IMR-90 (cell line): ENCODE results near the gene SUV39H1. TPM values are rescaled to one million over a fixed set of nuclear protein-coding genes. Genes with fewer than 3 reads are reported as not detected.

Source experiments
- ATAC-seq: fragments of 200-7000 bp; cut with Tn5 transposase; 2 replicates; pipeline ENCODE4 v1.9.1; 2020; ENCODE audit warnings: low read depth, mild to moderate bottlenecking, moderate library complexity
- BruUV-seq: library from RNA; stranded (reverse); fragments of 400-500 nt; replicated peaks from 2 replicates; lab custom pipeline; 2021; lab: Mats Ljungman, UMichigan
- CTCF ChIA-PET: fragments of 300-600 bp; formaldehyde crosslinking; extraction: SDS; loops from one replicate; lab custom pipeline; 2021; ENCODE audit warnings: antibody characterized with exemption; lab: Yijun Ruan, JAX
- POLR2A ChIA-PET: fragments of 300-600 bp; sonication (Branson Sonifier 250); formaldehyde crosslinking; loops from one replicate; lab custom pipeline; 2022; ENCODE audit warnings: antibody characterized with exemption; ENCODE audit not compliant: unreplicated experiment; lab: Charles Lee
- DNase-seq: peaks from one replicate; pipeline ENCODE4 v3.0.0; 2013
- H2AFZ ChIP-seq: replicated peaks from 2 replicates; pipeline ENCODE3; 2013; ENCODE audit warnings: low read length, mild to moderate bottlenecking; ENCODE audit not compliant: poor library complexity
- H2AK5ac ChIP-seq: 2 replicates; pipeline ENCODE4 v1.6.1; 2013; ENCODE audit warnings: low read depth, low read length, inconsistent platforms
- H2AK9ac ChIP-seq: replicated peaks from 2 replicates; pipeline ENCODE3; 2013; ENCODE audit warnings: mild to moderate bottlenecking, low read depth, low read length, moderate library complexity; ENCODE audit not compliant: poor library complexity
- H2BK120ac ChIP-seq: 2 replicates; pipeline ENCODE4 v1.6.1; 2013; ENCODE audit warnings: low read depth, low read length, inconsistent platforms
- H2BK15ac ChIP-seq: 3 replicates; pipeline ENCODE4 v1.6.1; 2013; ENCODE audit warnings: low read depth, low read length, inconsistent platforms
- H2BK20ac ChIP-seq: 2 replicates; pipeline ENCODE4 v1.6.1; 2013; ENCODE audit warnings: low read depth, mild to moderate bottlenecking, inconsistent platforms, low read length, moderate library complexity
- H2BK5ac ChIP-seq: 2 replicates; pipeline ENCODE4 v1.6.1; 2013; ENCODE audit warnings: mild to moderate bottlenecking, low read depth, low read length, inconsistent platforms; ENCODE audit not compliant: poor library complexity, severe bottlenecking
- H3K14ac ChIP-seq: replicated peaks from 2 replicates; pipeline ENCODE4 v1.6.1; 2013; ENCODE audit warnings: low read depth, low read length, inconsistent platforms
- H3K18ac ChIP-seq: 2 replicates; pipeline ENCODE4 v1.6.1; 2013; ENCODE audit warnings: low read depth, low read length, control low read depth
- H3K23ac ChIP-seq: 2 replicates; pipeline ENCODE4 v1.6.1; 2013; ENCODE audit warnings: low read depth, low read length, inconsistent platforms
- H3K27ac ChIP-seq: 2 replicates; pipeline ENCODE4 v1.5.1; 2013; ENCODE audit warnings: mild to moderate bottlenecking, control low read depth, low read length; ENCODE audit not compliant: insufficient read depth
- H3K27me3 ChIP-seq: 2 replicates; pipeline ENCODE4 v1.6.1; 2013; ENCODE audit warnings: low read length; ENCODE audit not compliant: control insufficient read depth, insufficient read depth
- H3K36me3 ChIP-seq: 2 replicates; pipeline ENCODE4 v1.6.1; 2013; ENCODE audit warnings: low read length, mixed read lengths; ENCODE audit not compliant: control insufficient read depth, insufficient read depth
- H3K4ac ChIP-seq: 2 replicates; pipeline ENCODE4 v1.6.1; 2013; ENCODE audit warnings: low read depth, low read length, inconsistent platforms
- H3K4me1 ChIP-seq: 2 replicates; pipeline ENCODE4 v1.6.1; 2013; ENCODE audit warnings: low read length, mixed read lengths; ENCODE audit not compliant: control insufficient read depth, insufficient read depth
- H3K4me2 ChIP-seq: 2 replicates; pipeline ENCODE4 v1.6.1; 2013; ENCODE audit warnings: low read depth, mild to moderate bottlenecking, control low read depth, low read length, moderate library complexity
- H3K4me3 ChIP-seq: 2 replicates; pipeline ENCODE4 v1.5.1; 2013; ENCODE audit warnings: low read depth, mild to moderate bottlenecking, control low read depth, low read length, moderate library complexity; ENCODE audit not compliant: insufficient read depth
- H3K56ac ChIP-seq: 2 replicates; pipeline ENCODE4 v1.6.1; 2013; ENCODE audit warnings: low read length, inconsistent platforms; ENCODE audit not compliant: insufficient read depth; ENCODE audit errors: extremely low read depth
- H3K79me1 ChIP-seq, 2 experiments: 2 replicates each; pipeline ENCODE4 v1.6.1; 2013; ENCODE audit warnings: low read length in 2 of 2, inconsistent platforms in 1 of 2, low read depth in 1 of 2
- H3K9ac ChIP-seq: 2 replicates; pipeline ENCODE4 v1.6.1; 2013; ENCODE audit warnings: low read depth, low read length, control low read depth
- H3K9me1 ChIP-seq: 2 replicates; pipeline ENCODE4 v1.6.1; 2013; ENCODE audit warnings: low read length, inconsistent platforms; ENCODE audit not compliant: insufficient read depth
- H3K9me3 ChIP-seq: 2 replicates; pipeline ENCODE4 v1.6.1; 2013; ENCODE audit warnings: low read length; ENCODE audit not compliant: control insufficient read depth, insufficient read depth
- H4K20me1 ChIP-seq: 2 replicates; pipeline ENCODE4 v1.6.1; 2013; ENCODE audit warnings: low read length, inconsistent platforms; ENCODE audit not compliant: insufficient read depth
- H4K5ac ChIP-seq: 2 replicates; pipeline ENCODE4 v1.6.1; 2013; ENCODE audit warnings: mild to moderate bottlenecking, low read depth, low read length, control low read depth
- H4K8ac ChIP-seq, 2 experiments: 2 replicates each; pipeline ENCODE4 v1.6.1; 2013; ENCODE audit warnings: low read depth in 2 of 2, low read length in 2 of 2, control low read depth in 1 of 2, inconsistent platforms in 1 of 2
- H4K91ac ChIP-seq: 2 replicates; pipeline ENCODE4 v1.6.1; 2013; ENCODE audit warnings: low read depth, low read length, inconsistent platforms; ENCODE audit not compliant: insufficient read depth
- BHLHE40 ChIP-seq: fragments of 150-350 bp; IDR thresholded peaks from 2 replicates; pipeline ENCODE4 v1.6.1; 2016; ENCODE audit warnings: mild to moderate bottlenecking, low read depth, low read length
- CEBPB ChIP-seq: IDR thresholded peaks from 2 replicates; pipeline ENCODE4 v1.6.1; 2012; ENCODE audit warnings: low read depth, low read length, improper control_type of control experiment
- CHD1 ChIP-seq: IDR thresholded peaks from 2 replicates; pipeline ENCODE4 v1.6.1; 2012; ENCODE audit warnings: low read depth, low read length, improper control_type of control experiment
- FOS ChIP-seq: fragments of 150-350 bp; IDR thresholded peaks from 2 replicates; pipeline ENCODE4 v1.6.1; 2016; ENCODE audit warnings: low read depth, low read length
- MAFK ChIP-seq: IDR thresholded peaks from 2 replicates; pipeline ENCODE4 v1.6.1; 2012; ENCODE audit warnings: low read depth, low read length, improper control_type of control experiment
- MAZ ChIP-seq: IDR thresholded peaks from 2 replicates; pipeline ENCODE4 v1.6.1; 2012; ENCODE audit warnings: low read depth, mild to moderate bottlenecking, low read length, improper control_type of control experiment, moderate library complexity, borderline replicate concordance
- MXI1 ChIP-seq: IDR thresholded peaks from 2 replicates; pipeline ENCODE4 v1.6.1; 2012; ENCODE audit warnings: low read depth, mild to moderate bottlenecking, low read length, moderate library complexity, borderline replicate concordance
- NFE2L2 ChIP-seq: fragments of 150-350 bp; IDR thresholded peaks from 2 replicates; pipeline ENCODE4 v1.6.1; 2016; ENCODE audit warnings: low read depth, mild to moderate bottlenecking, low read length
- POLR2A ChIP-seq: IDR thresholded peaks from 2 replicates; pipeline ENCODE4 v1.6.1; 2012; ENCODE audit warnings: mild to moderate bottlenecking, low read depth, low read length
- RAD21 ChIP-seq: IDR thresholded peaks from 2 replicates; pipeline ENCODE4 v1.6.1; 2012; ENCODE audit warnings: low read length, improper control_type of control experiment
- RCOR1 ChIP-seq: IDR thresholded peaks from 2 replicates; pipeline ENCODE4 v1.6.1; 2012; ENCODE audit warnings: mild to moderate bottlenecking, low read length, improper control_type of control experiment; ENCODE audit not compliant: insufficient replicate concordance
- RFX5 ChIP-seq: IDR thresholded peaks from 2 replicates; pipeline ENCODE4 v1.8.0; 2012; ENCODE audit warnings: low read depth, mild to moderate bottlenecking, low read length, moderate library complexity
- SMC3 ChIP-seq: fragments of 150-350 bp; IDR thresholded peaks from 2 replicates; pipeline ENCODE4 v1.6.1; 2016; ENCODE audit warnings: low read depth, mild to moderate bottlenecking, antibody characterized with exemption, low read length, moderate library complexity
- WGBS, 2 experiments: methylation state at CpG; one replicate each; pipeline versions ENCODE4 v1.1.5 to v1.1.7; 2013; ENCODE audit warnings: missing lambda C conversion rate in 2 of 2; ENCODE audit not compliant: insufficient read length in 1 of 2; ENCODE audit errors: extremely low coverage in 2 of 2; 5-methylcytosine and 5-hydroxymethylcytosine counted together
- dilution Hi-C: fragments of 300-500 bp; cut with HindIII; formaldehyde crosslinking; loops from one replicate; pipeline ENCODE4 v1.14.3; 2018; ENCODE audit warnings: low sequenced_read_pairs; ENCODE audit not compliant: unreplicated experiment
- in situ Hi-C: fragments of 300-500 bp; cut with MboI; formaldehyde crosslinking; loops from 3 replicates; pipeline ENCODE4 v1.14.3; 2019; ENCODE audit warnings: low sequenced_read_pairs, inconsistent platforms, mixed read lengths
- intact Hi-C: fragments of 100-400 bp; cut with micrococcal nuclease; formaldehyde crosslinking; loops from 2 replicates; pipeline ENCODE4 v1.10.0; 2022
- polyA plus RNA-seq, 3 experiments: library from polyadenylated mRNA; depleted of rRNA; stranded (reverse); fragments of >200 nt; gene quantifications; 2 replicates each; pipeline ENCODE4 v1.2.3, GENCODE V29; 2012; ENCODE audit warnings: low replicate concordance in 1 of 3
- total RNA-seq: library from RNA; depleted of rRNA; stranded (reverse); fragments of >200 nt; gene quantifications from 2 replicates; pipeline ENCODE4 v1.2.3, GENCODE V29; 2012
- TF ChIP-seq, protein P1 (sequence below): conservative IDR thresholded peaks from 2 replicates; pipeline ENCODE4 v1.5.1; 2012; ENCODE audit warnings: mild to moderate bottlenecking, low read depth, low read length, improper control_type of control experiment
- TF ChIP-seq, protein P2 (sequence below): fragments of 150-350 bp; IDR thresholded peaks from 2 replicates; pipeline ENCODE4 v1.6.1; 2016; ENCODE audit warnings: low read depth, mild to moderate bottlenecking, low read length, moderate library complexity, borderline replicate concordance
- TF ChIP-seq, protein P3 (sequence below): fragments of 150-350 bp; IDR thresholded peaks from 2 replicates; pipeline ENCODE4 v1.6.1; 2017; ENCODE audit warnings: mild to moderate bottlenecking, antibody characterized with exemption, low read length, low read depth

Gene SUV39H1
- total and polyA plus RNA-seq, 2 of the 4 experiments (the other 2 are of a cell fraction): 6.6 to 8.6 TPM

DNA sequence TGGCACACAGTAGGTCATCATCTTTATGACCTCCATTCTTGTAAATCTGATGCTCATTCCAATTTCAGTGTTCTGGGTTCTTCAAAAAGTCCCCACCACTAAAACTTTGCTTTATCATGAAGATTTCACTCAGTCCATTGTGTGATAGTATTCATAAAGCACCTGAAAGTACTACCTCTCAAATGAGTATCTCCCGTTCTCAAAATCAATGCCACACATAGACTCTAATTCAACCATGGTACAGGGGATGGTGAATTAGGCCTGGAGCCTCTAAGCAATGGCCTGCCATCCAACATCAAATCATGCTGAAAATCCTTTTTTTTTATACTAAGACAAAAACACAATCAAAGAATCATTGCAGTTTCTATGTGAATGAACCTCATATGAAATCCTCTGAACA lies 32.4 kb upstream of the SUV39H1 start:
- TF ChIP-seq SMC3 (no peak), CEBPB (no peak), MAZ (no peak), CHD1 (no peak), MAFK (no peak), RAD21 (no peak), POLR2A (no peak), RCOR1 (no peak), FOS (no peak), MXI1 (no peak), NFE2L2 (no peak), RFX5 (no peak), BHLHE40 (no peak)
- TF ChIP-seq, protein P1, sequence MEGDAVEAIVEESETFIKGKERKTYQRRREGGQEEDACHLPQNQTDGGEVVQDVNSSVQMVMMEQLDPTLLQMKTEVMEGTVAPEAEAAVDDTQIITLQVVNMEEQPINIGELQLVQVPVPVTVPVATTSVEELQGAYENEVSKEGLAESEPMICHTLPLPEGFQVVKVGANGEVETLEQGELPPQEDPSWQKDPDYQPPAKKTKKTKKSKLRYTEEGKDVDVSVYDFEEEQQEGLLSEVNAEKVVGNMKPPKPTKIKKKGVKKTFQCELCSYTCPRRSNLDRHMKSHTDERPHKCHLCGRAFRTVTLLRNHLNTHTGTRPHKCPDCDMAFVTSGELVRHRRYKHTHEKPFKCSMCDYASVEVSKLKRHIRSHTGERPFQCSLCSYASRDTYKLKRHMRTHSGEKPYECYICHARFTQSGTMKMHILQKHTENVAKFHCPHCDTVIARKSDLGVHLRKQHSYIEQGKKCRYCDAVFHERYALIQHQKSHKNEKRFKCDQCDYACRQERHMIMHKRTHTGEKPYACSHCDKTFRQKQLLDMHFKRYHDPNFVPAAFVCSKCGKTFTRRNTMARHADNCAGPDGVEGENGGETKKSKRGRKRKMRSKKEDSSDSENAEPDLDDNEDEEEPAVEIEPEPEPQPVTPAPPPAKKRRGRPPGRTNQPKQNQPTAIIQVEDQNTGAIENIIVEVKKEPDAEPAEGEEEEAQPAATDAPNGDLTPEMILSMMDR: no peak
- TF ChIP-seq, protein P2, sequence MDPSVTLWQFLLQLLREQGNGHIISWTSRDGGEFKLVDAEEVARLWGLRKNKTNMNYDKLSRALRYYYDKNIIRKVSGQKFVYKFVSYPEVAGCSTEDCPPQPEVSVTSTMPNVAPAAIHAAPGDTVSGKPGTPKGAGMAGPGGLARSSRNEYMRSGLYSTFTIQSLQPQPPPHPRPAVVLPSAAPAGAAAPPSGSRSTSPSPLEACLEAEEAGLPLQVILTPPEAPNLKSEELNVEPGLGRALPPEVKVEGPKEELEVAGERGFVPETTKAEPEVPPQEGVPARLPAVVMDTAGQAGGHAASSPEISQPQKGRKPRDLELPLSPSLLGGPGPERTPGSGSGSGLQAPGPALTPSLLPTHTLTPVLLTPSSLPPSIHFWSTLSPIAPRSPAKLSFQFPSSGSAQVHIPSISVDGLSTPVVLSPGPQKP: no peak
- TF ChIP-seq, protein P3, sequence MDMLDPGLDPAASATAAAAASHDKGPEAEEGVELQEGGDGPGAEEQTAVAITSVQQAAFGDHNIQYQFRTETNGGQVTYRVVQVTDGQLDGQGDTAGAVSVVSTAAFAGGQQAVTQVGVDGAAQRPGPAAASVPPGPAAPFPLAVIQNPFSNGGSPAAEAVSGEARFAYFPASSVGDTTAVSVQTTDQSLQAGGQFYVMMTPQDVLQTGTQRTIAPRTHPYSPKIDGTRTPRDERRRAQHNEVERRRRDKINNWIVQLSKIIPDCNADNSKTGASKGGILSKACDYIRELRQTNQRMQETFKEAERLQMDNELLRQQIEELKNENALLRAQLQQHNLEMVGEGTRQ: no peak
- no peak overlapping the region for H3K9ac ChIP-seq
- no peak overlapping the region for H3K4me2 ChIP-seq
- no peak overlapping the region for H4K91ac ChIP-seq
- no peak overlapping the region for H2BK120ac ChIP-seq
- no peak overlapping the region for H4K5ac ChIP-seq
- no peak overlapping the region for H4K8ac ChIP-seq
- no peak overlapping the region for H2BK15ac ChIP-seq
- H4K20me1 ChIP-seq: no peaks in the 10 kb centered on the region
- no peak overlapping the region for H2AFZ ChIP-seq
- H2BK5ac ChIP-seq: no peak overlapping the region
- 0 out of 2 replicates have a peak, but pooled peaks cover 3% of the 10 kb centered on the region for H3K9me3 ChIP-seq
- no peak overlapping the region for H3K4me3 ChIP-seq
- H3K14ac ChIP-seq: no peak overlapping the region
- ChIA-PET CTCF (no interaction called here), POLR2A (no interaction called here)
- BruUV-seq: no TSS peak
- no peak overlapping the region for H3K27ac ChIP-seq
- H3K9me1 ChIP-seq: no peaks in the 10 kb centered on the region
- dilution Hi-C loops (no loop called here), intact Hi-C loops (no loop called here), in situ Hi-C loops (no loop called here)
- no peak overlapping the region for H2AK5ac ChIP-seq
- H3K27me3 ChIP-seq: no peaks in the 10 kb centered on the region; the same call in 1 of the 2 replicates
- H3K79me1 ChIP-seq: no peaks in the 10 kb centered on the region
- no peak for DNase-seq
- H3K18ac ChIP-seq: no peak overlapping the region
- no CpG with 5 or more reads among the region's 1 CpG for WGBS, 2 experiments
- no peaks in the 10 kb centered on the region for H3K36me3 ChIP-seq
- H2BK20ac ChIP-seq: no peak overlapping the region
- no peak overlapping the region for H2AK9ac ChIP-seq
- ATAC-seq: no peak
- H3K23ac ChIP-seq: no peak overlapping the region
- H3K4me1 ChIP-seq: no peaks in the 10 kb centered on the region
- H3K4ac ChIP-seq: no peak overlapping the region
- no peak overlapping the region for H3K56ac ChIP-seq
